GM18502 (cell line): ENCODE results near the gene TMEM135.
"Not testable (repeated sequence)": the region's sequence is repeated elsewhere in the genome, so short reads cannot be mapped to it uniquely, and the experiment has no call there.

Source experiments
- ATAC-seq: cut with Tn5 transposase; IDR thresholded peaks from one replicate; pipeline ENCODE4 v1.9.1; 2021; ENCODE audit warnings: mild to moderate bottlenecking; ENCODE audit not compliant: unreplicated experiment, poor library complexity

Gene TMEM135

DNA sequence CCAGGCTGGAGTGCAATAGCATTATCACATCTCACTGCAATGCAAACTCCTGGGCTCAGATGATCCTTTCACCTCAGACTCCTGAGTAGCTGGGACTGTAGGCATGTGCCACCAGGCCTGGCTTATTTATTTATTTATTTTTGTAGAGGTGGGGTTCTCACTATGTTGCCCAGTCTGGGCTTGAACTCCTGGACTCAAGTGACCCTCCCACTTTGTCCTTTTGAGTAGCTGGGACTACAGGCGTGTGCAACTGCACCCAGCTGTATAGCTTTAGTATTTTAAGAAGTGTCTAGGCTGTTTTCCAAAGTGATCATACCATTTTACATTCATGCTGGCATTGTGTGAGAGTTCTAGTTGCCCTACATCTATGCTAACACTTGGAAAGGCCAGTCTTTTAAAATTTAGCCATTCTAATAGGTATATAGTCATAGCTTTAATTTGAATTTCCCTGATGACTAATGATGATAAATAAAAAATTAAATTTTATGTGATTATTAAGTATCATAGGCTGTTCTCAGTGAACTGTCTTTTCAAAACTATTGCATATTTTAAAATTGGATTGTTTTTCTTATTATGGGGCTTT is 96.9 kb downstream of the TMEM135 start:
- ATAC-seq, result no peak

DNA sequence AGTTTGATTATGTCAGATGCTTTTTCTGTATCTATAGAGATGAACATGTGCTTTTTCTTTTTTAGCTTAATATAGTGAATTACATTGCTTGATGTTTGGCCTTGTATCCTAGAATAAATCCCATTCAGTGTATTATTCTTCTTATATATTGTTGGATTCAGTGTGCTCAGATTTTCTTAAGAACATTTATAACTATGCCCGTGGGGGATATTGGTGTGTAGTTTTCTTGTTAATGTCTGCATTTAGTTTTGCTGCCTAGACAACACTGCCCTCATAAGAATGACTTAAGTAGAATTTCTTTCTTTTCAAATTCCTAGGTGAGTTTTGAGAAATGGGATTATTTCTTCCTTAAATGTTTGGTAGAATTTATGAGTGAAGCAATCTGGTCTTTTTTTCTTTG is 98.5 kb downstream of the TMEM135 start:
- no peak for ATAC-seq

DNA sequence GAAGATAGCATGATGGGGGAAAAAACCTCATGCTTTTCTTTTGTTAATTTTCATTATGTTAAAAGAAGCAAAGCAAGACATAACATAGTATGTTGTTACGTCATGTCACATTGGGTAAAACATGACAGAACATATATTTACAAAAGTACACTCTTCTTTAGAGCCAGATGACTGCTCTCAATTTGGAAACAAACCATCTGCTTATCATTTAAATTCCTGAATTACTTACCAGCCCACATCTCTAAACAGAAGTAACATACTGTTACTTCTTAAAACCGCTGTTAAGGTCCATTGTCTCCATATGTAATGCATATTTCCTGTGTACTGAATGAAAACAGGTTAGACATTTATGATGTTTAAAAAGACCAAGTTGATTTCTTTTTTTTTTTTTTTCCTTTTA is 100.0 kb downstream of the TMEM135 start:
- ATAC-seq, result no peak

DNA sequence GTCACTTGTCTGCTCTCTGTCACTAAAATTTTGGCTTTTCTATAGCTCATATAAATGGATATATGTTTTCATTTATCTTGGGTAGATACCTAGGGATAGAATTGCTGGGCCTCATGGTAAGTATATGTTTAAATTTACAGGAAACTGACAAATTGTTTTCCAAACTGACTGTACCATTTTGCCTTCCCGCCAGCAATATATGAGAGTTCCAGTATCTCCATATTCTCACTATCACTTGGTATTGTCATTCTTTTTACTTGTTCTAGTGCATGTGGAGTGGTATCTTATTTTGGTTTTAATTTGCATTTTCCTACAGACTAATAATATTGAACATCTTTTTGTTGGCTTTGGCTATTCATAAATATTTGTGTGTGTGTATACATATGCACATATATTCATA is 101.7 kb downstream of the TMEM135 start:
- ATAC-seq, result no peak

DNA sequence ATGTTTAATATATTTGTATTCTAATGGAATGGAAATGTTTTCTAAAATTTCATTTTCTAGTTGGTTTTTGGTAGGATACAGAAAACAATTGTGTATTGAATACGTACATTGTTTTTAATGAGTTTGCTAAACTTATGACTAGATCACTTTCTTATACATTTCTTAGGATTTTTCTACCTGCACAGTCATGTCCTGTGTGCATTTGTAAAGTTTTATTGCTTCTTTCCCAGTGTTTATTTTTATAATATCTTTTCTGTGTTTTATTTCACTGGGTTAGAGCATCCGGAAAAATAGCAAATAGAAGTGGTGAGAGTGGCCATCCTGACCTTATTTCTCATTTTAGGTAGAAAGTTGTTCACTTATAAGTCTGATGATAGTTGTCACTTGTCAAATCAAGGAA is 103.6 kb downstream of the TMEM135 start:
- ATAC-seq, result no peak

DNA sequence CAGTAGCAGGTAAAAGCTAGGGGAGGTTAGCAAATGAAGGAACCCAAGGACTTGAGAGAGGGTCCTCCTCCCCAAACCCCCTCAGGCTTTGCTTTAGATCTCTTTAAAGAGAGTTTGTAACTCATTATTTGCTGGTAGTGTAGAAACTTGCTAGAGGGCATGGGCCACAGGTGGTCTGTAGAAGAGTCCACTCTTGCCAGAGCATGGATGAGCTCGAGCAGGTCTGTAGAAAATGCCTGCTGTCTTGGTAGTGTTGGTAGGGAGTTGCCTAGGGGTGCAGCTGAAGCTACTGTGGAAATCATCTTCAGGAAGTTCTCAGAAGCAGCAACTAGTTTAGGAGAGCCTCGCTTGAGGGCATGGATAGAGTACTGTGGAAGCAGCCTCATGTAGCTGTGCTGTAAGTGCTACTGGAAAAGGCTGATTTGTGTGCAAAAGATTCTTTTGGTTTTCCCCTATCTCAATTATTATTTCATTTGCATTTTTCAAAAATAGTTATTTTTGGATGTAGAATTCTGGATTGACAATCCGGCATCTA is 104.3 kb downstream of the TMEM135 start:
- no peak for ATAC-seq

DNA sequence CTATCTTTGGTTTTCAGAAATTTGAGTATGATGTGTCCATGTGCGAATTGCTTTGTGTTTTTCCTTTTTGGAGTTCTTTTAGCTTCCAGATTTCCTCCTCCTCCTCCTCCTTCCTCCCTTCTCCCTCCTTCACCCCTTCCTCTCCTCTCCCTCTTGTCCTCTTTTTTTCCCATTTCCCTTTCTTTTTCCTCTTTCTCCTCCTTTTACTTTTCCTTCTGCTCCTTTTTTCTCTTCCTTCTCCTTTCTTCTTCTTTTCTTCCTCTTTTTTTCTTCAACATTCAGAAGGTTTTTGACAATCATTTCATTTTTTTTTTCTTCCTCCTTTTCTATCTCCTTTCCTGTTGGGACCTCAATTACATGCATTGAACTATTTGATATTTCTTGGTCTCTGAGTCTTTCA is 104.9 kb downstream of the TMEM135 start:
- ATAC-seq, result no peak

DNA sequence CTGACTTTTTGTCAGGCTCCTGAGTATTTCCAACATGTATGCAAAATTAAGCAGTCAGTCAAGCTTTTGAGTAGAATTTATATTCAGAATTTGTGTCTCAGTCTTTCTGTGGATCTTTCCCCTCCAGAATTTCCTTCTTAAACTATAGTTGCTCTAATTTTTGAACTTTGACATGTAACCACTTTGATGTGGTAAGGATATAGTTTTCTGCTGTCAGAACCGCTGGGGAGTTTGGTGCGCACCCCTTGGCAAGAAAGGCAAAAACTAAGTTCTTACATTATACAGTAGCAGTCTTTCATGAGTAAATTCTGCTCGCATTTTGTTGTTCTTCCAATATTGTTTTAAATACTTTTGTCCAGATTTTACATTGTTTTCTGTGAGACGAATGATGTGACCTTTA is 105.9 kb downstream of the TMEM135 start:
- ATAC-seq, result no peak

DNA sequence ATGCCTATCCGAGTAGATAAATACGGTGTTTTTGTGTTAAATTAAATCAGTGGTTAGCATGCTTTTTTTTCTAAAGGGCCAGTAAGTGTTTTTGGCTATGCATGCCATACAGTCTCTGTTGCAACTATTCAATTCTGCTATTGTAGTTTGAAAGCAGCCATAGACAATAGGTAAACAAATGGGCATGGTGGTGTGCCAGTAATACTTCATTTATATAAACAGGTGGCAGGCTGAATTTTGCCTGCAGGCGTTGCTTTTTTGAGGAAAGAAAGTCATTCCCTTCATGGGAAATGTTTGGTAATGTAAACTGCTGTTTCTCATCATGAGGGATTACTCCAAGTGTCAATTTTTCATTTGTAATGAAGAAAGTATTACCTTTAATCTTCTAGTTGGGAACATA is 106.5 kb downstream of the TMEM135 start:
- ATAC-seq, result no peak

DNA sequence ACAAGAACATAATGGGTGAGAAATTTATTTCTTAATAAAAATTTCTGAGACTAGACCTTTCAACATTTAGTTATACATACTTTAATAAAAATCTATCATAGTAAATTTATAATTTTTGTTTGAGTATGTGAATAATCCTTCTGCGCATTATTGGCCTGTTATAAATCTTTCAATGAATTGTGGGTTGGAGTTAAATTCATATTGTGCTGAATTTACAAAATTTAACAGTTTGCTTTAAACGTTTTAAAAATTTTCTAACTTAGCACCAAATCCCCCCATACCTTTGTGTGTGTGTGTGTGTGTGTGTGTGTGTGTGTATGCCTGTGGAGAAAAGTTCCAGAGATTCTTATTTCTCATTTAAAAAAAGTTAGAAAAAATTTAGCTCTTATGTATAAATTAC is 111.0 kb downstream of the TMEM135 start:
- ATAC-seq, result no peak

DNA sequence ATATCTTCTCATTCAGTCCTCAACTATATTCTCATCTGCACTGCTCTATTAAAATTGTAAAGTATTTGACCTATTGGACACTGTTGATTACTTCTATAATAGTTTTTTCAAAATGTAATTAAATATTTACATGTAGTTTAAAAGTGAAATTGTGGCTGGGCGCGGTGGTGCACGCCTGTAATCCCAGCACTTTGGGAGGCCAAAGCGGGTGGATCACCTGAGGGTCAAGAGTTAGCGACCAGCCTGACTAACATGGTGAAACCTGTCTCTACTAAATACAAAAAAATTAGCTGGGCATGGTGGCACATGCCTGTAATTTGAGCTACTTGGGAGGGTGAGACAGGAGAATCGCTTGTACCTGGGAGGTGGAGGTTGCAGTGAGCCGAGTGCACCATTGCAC is 112.0 kb downstream of the TMEM135 start:
- not testable (repeated sequence) for ATAC-seq

DNA sequence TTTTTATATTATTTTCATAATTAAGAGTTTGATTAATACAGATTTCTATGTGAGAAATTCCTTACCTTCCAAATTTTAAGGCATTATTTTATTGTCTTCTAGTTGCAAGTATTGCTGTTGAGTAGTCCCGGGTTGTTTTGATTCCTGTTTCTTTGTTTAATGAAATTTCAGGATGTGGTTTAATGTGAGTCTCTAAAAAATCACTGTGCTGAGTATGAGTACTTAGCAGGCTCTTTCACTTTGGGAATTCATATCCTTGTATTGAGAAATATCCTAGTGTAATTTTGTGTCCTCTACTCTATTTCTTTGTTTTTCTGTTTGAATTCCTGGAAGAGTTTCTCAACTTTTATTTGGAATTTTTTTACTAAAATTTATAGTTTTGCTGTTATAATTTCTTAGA is 113.2 kb downstream of the TMEM135 start:
- ATAC-seq, result no peak

DNA sequence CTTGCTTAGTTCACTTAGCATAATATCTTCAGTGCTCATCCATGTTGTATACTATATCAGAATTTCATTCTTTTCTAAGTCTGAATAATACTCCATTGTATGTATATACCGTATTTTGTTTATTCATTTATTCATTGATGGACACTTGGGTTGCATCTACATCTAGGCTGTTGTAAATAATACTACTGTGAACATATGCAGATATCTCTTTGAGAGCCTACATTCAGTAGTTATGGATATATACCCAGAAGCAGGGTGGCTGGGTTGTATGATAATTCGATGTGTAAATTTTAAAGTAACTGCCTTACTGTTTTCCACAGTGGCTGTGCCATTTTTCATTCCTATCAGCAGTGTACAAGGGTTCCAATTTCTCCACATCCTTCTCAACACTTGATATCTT is 116.5 kb downstream of the TMEM135 start:
- no peak for ATAC-seq

DNA sequence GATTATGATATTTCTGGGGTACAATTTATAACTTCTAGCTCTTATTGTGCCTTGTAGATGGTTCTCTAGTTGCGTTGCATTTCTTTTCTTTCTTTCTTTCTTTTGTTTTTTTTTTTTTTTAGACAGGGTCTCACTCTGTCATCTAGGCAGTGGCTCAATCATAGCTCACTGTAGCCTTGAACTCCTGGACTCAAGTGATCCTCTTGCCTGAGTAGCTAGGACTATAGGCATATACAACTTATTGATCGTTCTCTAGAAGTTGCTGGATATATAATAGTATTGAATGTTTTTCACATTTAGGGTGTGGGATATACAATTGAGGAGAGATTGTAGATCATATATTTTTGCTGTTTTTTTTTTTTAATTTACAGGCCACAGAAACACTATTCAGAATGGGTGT is 119.2 kb downstream of the TMEM135 start:
- no peak for ATAC-seq

DNA sequence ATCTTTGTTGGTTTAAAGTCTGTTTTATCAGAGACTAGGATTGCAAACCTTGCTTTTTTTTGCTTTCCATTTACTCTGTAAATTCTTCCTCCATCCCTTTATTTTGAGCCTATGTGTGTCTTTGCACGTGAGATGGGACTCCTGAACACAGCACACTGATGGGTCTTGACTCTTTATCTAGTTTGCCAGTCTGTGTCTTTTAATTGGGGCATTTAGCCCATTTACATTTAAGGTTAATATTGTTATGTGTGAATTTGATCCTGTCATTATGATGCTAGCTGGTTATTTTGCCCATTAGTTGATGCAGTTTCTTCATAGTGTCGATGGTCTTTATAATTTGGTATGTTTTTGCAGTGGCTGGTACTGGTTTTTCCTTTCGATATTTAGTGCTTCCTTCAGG is 131.3 kb downstream of the TMEM135 start:
- not testable (repeated sequence) for ATAC-seq

DNA sequence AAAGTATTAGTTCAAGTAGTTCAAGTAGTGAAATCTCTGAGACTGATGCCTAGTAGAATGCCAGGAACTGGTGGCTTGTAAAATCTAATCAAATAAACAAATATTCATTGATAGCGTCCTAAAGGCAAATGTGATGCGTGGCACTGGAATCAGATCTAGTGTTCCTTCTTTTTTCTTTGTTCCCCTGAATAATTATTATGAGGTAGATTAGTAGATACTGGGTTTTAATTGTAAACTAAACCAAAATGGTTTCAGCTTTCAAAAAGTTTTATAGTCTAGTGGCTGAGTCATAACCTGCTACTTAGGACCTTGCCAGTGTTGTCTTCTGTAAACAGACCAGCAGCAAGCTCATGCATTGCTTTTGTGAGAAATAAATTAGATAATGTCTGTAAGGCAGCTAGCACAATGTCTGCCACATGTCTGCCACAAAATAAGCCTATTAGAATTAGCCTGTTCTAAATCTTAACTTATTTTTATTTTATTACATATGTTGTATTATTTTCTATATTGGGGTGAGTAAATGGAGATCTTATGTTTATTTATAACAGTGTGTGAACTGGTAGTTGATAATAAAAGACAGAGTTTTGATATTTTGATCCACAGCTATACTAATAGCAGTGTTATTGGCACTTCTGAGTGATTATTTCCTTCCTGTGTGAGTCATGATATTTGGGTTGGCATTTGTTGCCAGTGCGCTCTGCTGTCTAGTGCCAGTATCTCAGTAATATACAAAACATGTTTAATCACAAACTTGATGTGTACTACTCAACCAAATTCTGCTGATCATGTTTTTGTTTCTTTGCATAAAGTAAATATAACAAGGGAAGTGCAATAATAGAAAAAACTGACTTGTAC is 135.7 kb downstream of the TMEM135 start:
- ATAC-seq, result no peak

DNA sequence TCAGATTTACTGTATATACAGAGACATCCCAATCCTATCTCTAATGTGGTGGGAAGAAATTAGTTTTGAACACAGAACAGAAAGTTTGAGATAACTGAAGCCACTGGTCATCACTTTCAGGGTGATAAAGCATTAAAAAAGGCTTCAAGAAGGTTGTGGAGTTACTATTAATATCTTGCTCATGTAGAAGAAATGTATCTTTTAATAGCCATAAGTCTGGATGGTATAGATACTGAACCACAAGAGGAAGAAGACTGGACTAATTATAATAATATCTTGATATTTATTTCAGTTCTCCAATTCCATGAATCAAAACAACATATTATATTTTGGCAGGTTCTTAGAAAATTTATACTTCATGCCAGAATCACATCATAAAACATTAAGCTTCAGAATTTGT is 137.1 kb downstream of the TMEM135 start:
- ATAC-seq, result no peak

DNA sequence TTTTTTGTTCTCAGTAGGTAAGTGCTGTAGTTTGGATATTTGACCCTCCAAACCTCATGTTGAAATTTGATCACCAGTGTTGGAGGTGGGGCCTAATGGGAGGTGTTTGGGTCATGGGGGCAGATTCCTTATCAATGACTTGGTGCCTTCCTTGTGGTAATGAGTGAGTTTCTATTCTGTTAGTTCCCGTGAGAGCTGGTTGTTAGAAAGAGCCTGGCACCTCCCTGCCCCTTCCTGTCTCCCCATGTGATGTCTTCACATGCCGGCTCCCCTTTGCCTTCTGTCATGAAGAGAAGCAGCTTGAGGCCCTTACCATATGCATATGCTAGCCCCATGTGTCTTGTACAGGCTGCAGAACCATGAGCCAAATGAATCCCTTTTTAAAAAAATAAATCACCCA is 138.3 kb downstream of the TMEM135 start:
- no peak for ATAC-seq

DNA sequence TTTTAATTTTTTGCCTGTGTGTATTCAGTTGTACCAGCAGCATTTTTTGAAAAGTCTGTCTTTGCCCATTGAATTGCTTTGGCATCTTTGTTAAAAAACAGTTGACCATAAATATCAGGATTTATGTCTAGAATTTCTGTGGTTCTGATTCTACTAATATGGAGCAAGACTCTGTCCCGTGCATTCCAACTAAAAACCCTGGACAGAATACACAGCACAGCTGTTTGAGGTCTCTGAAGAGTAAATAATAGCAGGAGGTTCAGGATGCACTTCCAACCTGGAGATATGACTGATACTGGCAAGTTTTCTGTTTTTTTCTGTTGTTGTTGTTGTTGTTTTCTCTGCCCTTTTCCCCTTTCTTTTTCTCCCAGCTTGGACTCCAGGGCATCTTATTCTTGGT is 141.9 kb downstream of the TMEM135 start:
- no peak for ATAC-seq

DNA sequence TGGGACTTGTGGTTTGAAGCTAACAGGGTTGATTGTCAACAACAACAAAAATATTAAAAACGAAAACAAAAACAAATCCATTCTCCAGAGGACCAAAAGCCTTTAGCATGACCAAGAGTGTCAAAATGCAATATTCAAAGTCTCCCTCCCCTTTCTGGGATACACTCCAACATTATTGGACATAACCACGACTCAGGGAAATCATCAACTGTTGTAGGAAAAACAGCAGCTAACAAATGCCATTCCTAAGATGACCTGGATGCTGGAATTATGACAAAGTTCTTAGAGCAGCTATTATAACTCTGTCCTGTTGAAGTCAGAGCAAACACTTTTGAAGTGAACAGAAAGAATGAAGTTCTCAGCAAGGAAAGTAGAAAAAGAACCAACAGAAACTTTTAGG is 143.0 kb downstream of the TMEM135 start:
- no peak for ATAC-seq

DNA sequence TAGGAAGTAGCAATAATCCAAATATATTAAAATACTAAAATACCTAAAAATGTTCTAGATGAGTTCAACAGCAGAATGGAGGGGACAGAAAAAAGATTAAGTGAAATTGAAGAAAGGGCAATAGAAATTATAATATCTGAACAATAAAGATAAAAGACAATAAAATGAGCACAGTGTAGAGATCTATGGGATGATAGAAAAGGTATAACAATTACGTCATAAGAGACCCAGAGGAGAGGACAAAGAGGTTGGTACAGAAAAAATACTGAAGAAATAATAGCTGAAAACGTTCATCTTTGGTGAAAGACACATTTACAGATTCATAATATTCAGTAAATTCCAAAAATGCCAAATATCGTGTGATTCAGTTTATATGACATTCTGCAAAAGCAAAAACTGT is 143.4 kb downstream of the TMEM135 start:
- ATAC-seq, result no peak

DNA sequence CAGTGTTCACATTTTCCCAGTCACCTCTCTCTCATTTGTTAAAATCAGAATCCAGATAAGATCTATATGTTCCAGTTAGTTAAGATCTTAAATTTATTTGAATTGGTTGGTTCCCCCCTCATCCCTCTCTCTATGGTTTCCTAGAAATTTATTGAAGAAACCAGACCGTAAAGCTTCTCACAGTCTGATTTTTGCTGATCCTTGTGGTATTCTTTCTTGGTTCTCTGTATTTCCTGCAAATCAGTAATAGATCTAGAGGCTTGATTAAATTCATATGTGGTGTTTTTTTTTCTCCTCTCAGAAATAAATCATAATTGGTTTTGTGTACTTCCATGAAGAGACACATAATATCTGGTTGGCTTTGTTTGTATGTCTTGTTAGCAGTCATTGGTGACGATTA is 147.5 kb downstream of the TMEM135 start:
- no peak for ATAC-seq
